Measurements from ENCODE around the gene SHC1.

DNA sequence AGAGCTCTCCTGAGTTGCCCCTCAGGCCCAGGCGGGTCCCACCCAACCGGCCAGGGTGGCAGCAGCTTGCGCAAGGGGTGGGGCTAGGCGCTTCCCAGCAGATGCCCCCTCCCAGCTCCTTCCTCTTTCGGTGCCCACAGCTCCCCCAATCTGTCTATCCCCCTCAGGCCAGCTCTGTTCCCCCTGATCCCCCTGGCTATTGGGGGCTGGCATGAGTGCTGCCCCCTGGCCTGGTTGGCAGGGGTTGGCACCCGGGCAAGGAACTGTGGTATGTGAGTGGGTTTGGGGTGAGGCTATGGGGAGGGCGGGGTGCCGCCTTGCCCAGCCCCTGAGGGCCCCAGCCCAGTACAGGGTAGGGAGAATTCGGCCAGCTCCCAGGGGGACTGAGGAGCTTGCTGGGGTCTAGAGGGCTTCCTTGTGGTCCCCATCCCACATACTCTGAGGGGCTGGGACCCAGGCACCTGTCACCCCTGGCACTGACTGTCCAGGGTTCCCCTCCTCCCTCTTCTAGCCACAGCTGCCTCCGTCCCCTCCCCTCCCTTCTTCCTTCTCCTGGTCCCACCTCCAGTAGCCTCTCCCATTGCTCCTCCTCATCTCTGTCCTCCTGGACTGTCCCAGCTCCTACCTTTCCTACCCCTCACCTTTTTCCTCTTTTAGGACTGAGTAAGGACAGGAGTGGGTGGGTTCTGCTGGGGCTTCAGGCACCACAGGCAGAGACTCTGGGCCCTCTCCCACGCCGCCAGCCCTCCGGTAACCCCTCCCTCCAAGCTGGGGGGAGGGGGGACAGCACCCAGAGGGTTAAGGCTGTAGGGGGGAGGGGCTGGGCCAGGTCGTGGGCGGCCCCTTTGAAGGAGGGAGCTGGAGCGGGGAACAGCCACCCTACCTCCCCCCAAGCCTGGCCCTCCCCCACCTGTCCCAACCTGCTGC is 37.7 kb upstream of the SHC1 start:
- TF ChIP-seq, protein P1, sequence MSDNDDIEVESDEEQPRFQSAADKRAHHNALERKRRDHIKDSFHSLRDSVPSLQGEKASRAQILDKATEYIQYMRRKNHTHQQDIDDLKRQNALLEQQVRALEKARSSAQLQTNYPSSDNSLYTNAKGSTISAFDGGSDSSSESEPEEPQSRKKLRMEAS (IDR thresholded peaks at IDR 0.05; ENCODE audit: low read depth): no peak
- TF ChIP-seq, protein P2, sequence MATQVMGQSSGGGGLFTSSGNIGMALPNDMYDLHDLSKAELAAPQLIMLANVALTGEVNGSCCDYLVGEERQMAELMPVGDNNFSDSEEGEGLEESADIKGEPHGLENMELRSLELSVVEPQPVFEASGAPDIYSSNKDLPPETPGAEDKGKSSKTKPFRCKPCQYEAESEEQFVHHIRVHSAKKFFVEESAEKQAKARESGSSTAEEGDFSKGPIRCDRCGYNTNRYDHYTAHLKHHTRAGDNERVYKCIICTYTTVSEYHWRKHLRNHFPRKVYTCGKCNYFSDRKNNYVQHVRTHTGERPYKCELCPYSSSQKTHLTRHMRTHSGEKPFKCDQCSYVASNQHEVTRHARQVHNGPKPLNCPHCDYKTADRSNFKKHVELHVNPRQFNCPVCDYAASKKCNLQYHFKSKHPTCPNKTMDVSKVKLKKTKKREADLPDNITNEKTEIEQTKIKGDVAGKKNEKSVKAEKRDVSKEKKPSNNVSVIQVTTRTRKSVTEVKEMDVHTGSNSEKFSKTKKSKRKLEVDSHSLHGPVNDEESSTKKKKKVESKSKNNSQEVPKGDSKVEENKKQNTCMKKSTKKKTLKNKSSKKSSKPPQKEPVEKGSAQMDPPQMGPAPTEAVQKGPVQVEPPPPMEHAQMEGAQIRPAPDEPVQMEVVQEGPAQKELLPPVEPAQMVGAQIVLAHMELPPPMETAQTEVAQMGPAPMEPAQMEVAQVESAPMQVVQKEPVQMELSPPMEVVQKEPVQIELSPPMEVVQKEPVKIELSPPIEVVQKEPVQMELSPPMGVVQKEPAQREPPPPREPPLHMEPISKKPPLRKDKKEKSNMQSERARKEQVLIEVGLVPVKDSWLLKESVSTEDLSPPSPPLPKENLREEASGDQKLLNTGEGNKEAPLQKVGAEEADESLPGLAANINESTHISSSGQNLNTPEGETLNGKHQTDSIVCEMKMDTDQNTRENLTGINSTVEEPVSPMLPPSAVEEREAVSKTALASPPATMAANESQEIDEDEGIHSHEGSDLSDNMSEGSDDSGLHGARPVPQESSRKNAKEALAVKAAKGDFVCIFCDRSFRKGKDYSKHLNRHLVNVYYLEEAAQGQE (IDR thresholded peaks at IDR 0.05; ENCODE audit: low read depth, low read length): no peak
- TF ChIP-seq, protein P3, sequence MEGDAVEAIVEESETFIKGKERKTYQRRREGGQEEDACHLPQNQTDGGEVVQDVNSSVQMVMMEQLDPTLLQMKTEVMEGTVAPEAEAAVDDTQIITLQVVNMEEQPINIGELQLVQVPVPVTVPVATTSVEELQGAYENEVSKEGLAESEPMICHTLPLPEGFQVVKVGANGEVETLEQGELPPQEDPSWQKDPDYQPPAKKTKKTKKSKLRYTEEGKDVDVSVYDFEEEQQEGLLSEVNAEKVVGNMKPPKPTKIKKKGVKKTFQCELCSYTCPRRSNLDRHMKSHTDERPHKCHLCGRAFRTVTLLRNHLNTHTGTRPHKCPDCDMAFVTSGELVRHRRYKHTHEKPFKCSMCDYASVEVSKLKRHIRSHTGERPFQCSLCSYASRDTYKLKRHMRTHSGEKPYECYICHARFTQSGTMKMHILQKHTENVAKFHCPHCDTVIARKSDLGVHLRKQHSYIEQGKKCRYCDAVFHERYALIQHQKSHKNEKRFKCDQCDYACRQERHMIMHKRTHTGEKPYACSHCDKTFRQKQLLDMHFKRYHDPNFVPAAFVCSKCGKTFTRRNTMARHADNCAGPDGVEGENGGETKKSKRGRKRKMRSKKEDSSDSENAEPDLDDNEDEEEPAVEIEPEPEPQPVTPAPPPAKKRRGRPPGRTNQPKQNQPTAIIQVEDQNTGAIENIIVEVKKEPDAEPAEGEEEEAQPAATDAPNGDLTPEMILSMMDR (IDR thresholded peaks at IDR 0.05): no peak
- TF ChIP-seq GABPA (IDR thresholded peaks at IDR 0.05; ENCODE audit: low read depth) (no peak), FOSL2 (IDR thresholded peaks at IDR 0.05; ENCODE audit: borderline replicate concordance, low read depth) (no peak), TAF1 (IDR thresholded peaks at IDR 0.05; ENCODE audit: borderline replicate concordance, low read depth, low read length) (no peak)
- TF ChIP-seq, protein P4, sequence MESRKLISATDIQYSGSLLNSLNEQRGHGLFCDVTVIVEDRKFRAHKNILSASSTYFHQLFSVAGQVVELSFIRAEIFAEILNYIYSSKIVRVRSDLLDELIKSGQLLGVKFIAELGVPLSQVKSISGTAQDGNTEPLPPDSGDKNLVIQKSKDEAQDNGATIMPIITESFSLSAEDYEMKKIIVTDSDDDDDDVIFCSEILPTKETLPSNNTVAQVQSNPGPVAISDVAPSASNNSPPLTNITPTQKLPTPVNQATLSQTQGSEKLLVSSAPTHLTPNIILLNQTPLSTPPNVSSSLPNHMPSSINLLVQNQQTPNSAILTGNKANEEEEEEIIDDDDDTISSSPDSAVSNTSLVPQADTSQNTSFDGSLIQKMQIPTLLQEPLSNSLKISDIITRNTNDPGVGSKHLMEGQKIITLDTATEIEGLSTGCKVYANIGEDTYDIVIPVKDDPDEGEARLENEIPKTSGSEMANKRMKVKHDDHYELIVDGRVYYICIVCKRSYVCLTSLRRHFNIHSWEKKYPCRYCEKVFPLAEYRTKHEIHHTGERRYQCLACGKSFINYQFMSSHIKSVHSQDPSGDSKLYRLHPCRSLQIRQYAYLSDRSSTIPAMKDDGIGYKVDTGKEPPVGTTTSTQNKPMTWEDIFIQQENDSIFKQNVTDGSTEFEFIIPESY (IDR thresholded peaks at IDR 0.05; ENCODE audit: borderline replicate concordance, low read depth): no peak
- TF ChIP-seq, protein P5, sequence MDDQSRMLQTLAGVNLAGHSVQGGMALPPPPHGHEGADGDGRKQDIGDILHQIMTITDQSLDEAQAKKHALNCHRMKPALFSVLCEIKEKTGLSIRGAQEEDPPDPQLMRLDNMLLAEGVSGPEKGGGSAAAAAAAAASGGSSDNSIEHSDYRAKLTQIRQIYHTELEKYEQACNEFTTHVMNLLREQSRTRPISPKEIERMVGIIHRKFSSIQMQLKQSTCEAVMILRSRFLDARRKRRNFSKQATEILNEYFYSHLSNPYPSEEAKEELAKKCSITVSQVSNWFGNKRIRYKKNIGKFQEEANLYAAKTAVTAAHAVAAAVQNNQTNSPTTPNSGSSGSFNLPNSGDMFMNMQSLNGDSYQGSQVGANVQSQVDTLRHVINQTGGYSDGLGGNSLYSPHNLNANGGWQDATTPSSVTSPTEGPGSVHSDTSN (IDR thresholded peaks at IDR 0.05): no peak
- TF ChIP-seq, protein P6, sequence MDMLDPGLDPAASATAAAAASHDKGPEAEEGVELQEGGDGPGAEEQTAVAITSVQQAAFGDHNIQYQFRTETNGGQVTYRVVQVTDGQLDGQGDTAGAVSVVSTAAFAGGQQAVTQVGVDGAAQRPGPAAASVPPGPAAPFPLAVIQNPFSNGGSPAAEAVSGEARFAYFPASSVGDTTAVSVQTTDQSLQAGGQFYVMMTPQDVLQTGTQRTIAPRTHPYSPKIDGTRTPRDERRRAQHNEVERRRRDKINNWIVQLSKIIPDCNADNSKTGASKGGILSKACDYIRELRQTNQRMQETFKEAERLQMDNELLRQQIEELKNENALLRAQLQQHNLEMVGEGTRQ (IDR thresholded peaks at IDR 0.05; ENCODE audit: borderline replicate concordance, low read depth, low read length): no peak

Data from SK-N-SH (cell line).